NCI-H1930 (cell line): ENCODE data around the gene CHRND.
A peak's percentile ranks its signal among the peaks of the same experiment; 100 is the strongest.

Source experiments
- DNase-seq, 2 experiments: peaks; one replicate each; lab custom pipeline; 2025; lab: John Stamatoyannopoulos, UW

CHRND gene

DNA sequence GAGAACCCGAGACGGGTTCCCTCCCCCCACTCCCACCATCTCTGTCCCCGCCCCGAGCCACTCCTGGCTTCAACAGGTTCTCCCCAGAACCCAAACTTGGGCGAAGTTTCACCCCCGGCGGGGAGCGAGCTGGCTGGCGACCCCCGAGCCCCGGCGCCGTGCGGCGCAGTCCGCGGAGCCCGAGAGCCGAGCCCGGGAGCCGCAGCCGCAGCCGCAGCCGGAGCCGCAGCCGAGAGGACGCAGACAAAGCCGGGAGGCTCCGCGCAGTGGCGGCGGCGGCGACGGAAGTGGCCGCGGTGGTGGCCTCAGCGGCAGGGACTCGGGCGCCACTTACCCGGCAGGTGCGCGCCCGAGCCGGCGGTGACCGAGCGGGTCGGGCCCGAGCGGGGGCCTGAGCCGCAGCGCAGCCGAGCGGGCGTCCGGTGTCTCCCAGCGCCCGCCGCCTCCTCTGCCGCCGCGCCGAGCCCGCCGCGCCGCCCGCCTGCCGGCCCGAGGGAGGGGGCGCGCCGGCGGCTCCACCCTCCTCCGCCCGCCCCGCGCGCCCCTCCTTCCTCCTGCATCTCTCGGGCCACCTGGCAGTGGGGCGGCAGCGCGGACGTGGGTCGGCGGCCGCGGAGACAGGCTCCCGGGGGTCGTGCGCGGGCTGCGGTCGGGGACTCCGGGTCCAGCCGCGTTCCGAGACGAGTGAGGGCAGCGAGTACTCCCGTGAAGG, 38.4 kb upstream of the CHRND start, which contains the start of gene ECEL1:
Gene ECEL1, minus strand, starts transcription at position 450 of the 712 bp plus-strand sequence. CDS start 1,181 bp downstream, outside the sequence.
- peak; percentile 27 to 42 for DNase-seq

DNA sequence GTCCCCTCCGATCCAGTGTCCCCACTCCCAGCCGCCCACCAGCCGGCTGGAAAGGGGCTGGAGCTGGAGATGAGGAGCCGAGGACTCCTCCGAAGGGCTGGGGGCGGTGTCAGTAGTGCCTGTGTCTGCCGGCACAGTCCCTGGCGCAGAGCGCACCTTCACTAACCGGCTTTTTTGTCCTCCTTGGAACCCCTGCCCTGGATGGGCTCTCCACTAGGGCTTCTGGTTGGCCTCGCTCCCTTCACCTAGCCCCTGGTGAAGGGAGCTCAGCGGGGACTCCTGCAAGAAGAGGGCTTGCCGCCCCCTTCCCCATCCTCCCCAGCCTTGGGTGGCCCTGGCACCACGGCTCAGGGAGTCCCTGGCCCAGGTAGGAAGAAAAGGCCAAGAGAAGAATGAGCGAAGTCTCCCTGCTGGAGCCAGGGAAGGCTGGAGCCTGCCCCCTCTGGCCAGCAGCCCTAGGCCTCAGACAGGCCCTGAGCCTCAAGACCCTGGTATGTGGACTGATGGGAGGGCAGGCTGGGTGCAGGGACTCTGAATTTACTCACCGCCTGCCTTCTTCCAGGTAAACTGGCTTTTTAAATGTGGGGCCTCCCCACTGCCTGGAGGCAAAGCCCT, 37.8 kb upstream of the CHRND start:
- no peak for DNase-seq

DNA sequence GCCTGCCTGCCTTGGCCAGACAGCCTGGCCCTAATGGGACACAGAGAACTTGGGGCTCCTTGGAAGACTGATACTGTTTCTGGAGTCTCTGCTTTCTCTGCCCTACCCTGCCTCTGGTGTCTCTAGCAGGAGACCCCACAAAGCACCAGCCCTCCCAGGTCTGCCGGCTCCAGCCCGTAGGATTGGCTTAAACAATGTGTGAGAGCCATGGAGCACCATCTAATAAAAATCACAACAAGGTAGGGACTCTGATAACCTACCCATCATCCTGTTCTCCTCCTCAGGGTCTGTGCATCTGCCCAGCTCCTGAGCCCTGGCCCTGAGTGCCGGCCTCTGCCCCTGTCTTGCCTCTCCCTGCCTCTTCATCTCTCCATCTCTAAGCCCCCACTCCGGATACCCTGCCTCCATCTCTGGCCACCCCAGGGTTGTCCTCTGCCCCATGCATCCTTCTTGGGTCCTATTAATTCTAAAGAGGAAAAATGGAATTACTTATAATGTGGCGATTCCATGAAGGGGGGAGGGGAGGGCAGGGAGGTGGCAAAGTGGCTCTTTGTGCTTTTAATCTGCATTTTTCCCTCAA, 37.1 kb upstream of the CHRND start:
- no peak for DNase-seq

DNA sequence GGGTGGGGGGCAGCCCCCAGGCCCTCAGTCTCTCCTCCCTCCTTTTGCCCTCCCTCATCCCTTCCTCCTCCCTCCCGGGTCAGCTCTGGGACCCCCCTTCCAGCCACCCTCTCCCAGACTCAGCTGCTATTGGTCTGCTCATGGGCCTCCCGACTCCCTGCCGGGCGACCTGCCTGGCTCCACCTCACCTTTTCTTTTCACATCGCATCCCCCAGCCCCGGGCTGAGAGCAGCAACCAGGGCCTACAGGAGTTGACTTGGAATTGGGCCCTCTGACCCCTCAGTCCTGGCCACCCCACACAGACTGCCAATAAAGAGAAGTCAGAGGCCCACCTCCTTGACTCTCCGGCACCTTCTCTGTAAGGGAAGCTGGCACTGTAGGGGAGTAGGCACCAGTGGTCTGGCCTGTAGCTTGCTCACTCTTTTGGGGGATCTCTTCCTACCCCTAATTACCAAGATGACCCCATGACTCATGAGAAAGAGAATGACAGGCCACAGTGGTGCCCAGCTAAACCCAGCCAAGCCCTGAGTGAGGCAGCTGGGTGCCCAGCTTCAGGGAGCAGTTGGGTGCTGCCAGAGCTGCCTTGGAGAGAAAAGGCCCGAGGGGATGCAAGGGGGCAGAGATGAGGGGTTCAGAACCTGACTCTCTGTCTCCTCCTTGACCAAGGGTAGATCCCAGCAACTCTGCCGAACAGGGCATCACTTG, 36.3 kb upstream of the CHRND start:
- no peak for DNase-seq

DNA sequence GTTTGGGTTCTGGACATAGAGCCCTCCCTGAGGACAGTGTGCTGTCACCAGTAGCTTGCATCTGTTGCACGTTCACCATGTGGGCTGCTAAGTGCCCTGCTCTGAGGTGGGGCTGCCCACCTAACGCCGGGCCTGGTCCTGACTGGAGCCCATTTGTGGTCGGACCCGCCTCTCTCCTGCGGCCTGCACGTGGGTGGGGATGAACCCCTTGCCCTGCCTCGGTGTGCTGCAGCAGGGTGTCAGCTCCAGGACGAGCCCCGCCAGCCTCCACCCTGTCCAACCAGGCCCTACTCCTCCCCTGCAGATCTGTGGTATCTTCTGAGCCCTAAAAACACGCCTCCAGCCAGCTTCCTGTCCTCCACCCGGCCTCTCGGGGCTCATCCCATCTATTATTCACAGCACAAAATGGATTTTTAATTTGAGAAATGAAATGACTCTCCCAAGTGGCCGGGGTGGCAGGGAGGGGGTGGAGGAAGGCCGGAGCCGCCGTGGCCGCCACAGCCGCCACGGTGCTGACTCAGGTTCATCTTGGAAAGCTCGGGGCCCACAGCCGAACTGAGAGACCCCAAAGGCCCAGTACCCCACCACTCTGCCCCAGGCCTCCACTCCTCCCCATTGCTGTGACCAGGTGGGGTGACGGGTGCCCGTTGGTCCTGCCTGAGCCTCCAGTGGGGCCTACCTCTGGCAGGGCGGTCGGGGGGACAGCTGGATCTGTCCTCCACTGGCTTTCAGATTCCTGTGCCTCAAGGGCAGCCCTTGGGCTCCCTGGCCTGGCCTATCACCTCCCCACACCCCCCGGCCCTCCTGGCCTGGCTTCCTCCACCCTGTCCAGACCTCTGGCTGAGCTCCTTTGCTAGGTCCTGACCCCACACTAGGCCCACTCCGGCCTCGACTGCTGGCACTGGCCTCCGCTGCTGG, 35.5 kb upstream of the CHRND start:
- DNase-seq: no peak

DNA sequence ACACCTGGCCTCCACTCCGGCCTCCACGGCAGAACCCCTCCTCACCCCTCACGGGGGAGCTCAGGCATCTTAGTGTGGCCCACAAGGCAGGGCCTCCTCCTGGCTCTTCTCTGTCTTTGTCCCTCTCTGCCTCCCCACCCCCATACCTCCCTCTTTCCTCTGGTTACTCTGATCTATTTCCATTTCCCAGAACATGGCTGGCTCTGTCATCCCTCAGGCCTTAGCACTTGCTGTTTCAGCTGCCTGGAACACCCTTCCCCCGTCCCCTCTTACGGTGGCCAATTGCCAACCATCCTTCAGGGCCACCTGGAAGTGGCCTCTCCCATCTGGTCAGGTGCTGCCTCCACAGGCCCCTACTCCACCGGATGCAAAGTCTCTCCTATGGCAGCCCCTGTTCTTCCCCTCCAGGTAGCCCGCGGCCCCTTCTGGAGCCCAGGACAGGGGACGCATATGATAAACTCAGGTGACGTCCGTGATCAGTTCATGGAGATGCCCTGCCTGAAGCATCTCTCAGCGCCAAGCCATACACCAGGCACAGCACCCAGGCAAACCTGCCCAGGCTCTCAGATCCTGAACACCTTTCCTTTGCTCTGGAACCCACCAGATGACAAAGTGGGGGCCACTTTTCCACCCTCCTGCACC, 34.7 kb upstream of the CHRND start:
- no peak for DNase-seq

DNA sequence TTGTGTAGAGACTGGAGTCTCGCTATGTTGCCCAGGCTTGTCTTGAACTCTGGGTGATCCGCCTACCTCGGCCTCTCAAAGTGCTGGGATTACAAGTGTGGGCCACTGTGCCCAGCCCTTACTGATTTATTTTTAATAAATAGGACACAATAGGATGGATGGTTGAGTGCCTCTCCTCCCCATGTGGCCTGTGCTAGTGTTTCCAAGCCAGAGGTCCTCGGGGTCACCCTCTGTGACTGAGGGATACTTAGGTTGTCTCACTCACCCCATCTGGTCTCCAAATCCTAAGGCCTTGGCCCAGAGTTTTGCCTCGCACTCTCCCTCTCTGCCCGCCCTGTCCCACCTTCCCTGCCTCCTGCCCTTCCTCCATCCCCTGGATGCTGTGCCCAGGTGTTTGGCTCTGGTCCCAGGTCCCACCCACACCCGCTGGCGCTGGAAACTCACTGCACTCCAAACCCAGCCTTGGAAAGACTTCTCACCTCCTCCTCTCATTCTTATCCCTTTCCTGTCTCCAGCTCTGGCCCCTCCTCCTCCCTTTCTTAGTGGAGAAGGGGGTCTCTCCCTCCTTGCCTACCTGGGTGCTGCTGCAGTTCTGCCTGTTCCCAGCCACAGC, 33.6 kb upstream of the CHRND start:
- no peak for DNase-seq

DNA sequence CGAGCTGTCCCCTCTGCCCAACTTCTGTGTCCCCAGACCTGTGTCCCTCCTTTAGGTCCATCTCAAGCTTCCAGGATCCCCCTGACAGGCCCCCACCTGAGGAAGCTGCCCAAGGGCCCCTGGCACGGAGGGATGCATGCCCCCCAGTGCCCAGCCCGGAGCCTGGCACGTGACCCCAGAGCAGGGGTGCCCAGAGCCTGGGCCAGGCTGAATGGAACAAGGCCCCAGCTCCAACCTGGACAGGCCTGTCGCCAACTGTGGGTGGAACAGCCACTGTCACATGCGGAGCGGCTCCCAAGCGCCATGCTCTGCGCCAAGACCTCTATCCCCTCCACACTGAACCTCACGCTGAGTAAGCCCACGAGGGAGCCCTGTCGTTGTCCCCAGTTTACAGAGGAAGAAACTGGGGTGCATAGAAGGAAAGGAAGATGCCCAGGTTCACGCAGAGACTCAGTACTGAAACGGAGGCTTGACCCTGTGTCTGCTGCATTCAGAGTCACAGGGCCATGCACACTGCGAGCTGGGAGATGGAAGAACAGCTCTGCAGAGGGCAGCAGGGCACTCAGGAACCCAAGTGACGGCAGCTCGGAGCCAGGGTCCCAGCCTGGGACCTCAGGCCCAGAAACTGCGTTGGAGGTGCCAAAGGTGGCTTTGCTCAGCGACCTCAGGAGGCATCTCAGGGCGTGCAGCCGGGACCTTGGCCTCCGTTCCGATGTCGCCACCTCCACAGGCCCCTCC, 32.8 kb upstream of the CHRND start:
- no peak for DNase-seq

DNA sequence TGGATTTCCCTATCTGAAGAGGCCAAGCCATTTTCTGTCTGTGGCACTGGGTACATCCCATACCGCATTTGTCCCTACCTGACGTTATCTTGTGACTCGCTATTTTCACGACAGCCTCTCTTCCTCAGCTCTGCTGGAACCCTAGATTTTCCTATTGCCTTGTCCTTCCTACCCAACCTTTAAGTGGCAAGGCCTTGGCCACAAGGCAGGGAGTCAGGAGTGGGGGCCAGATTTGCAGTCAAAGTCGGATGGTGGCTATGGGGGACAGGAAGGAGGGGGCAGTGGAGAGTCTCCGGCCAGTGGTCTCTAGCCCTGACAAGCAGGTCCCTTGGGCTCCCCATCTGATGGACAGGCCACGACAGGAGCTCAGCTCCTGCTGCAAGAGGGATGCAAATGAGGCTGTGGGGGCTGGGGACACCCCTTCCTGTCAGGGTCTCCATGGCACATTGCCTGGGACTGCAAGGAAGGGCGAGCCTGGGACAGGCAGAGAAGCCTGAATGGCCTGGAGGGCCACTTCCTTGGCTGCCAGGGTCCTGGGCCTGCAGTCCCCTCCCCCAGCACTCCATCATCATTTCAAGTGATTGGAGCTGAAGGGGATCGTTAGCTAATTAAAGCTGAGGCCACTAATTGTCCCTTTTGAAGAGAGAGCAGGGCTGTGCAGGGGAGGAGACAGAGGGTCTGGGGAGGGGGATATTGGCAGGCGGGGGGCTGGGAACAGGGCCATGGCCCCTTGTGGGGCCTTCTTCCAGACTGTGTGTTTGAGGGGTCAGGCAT, 32.1 kb upstream of the CHRND start:
- DNase-seq: no peak

DNA sequence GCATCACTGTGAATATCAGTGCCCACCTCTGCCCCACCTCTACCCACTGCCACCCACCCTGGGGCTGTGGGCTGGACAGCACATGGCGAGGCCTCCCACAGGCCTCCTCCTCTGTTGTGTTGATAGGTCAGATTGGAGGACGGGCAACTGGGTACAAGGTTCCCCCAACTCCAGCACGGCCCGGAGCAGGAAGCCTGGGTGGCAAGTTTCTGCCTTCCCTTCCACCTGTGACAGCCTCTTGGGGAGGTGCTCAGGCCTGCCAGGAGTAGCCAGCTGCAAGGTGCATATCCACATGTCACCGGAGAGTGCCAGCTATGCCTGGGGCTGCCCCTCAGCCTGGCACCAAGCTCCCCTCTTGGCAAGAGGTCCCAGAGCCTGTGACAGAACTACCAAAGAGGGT, 31.4 kb upstream of the CHRND start:
- DNase-seq: no peak

DNA sequence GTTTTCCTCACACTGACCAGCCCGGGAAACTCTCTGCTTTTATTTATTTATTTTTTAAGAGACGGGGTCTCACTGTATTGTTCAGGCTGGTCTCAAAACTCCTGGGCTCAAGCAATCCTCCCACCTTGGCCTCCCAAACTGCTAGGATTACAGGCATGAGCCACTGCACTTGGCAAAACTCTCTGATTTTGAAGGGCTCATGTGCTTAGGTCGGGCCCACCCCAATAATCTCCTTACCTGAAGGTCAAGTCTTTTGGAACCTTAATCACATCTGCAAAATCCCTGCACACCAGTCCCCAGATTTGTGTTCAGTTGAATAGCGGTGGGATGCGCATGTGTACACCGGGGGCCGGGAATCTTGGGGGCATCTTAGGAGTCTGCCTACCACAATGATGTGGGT, 30.7 kb upstream of the CHRND start:
- DNase-seq: no peak

DNA sequence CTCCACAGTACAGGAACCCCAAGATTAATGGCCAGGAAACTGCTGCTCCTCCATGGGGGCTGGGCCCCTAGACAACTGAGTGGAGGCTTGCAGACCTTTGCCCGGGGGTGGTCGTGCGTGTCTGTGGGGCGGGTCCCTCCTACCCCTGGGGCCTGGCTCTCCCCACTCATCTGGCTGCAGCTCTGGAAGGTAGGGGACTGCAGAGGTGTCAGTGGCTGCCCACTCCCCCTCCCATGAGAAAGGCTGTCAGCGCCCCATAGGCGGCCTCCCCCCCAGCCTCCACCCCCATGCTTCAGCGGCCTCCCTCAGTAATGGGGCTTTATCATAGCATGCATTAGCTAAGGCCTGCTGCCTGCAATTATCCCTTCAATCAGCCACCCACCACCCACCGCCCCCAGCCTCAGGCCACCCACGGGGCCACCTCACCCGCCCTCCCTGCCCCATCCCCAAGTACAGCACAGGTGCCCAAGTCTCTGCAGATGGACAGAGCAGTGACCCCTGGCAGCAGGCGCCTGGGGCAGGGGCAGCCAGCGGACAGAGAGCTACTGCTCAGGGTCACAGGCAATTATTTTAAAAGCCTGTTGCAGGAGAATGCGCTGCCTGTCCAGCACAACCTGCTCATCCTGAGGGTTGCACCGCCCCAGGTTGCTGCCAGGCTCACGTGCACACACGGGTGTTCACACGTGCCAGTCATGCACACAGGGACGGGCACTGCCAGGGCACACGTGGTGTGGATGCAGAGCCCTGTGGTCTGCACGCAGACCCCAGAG, 29.3 kb upstream of the CHRND start:
- DNase-seq: no peak

DNA sequence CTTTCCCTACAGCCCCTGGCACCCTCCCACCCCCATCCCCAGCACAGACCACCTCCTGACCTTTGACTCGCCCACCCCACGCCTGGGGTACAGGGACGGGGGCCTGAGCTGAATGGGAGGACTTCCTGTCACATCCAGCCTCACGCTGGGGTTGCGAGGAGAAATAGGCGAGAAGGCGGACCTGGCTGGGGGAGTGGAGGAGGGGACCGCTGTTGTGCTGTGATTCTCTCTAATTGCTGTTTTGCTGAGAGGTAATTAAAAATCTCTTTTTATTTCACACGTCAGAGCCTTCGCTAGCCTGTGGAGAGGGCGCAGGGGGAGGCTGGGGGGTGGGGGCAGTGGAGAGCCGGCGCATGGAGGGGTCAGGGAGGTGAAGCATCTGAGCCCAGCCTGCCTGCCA, 28.6 kb upstream of the CHRND start:
- no peak for DNase-seq

DNA sequence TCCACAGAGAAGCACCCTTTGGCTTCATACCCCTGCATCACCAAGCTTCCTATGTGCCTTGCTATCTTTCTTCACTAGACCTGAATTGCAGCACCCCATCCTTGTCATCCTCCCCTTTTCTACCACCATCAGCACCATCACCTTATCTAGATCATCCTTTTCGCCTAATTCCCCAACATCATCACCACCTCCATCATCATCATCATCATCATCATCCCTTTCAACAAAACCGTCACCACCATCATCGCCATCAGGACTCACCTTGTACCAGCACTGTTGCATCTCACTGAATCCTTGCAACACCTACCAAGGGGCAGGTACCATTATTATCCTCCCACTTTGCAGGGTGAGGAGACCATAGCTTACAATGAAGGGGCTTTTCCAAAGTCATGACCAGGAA, 27.5 kb upstream of the CHRND start:
- DNase-seq: no peak

DNA sequence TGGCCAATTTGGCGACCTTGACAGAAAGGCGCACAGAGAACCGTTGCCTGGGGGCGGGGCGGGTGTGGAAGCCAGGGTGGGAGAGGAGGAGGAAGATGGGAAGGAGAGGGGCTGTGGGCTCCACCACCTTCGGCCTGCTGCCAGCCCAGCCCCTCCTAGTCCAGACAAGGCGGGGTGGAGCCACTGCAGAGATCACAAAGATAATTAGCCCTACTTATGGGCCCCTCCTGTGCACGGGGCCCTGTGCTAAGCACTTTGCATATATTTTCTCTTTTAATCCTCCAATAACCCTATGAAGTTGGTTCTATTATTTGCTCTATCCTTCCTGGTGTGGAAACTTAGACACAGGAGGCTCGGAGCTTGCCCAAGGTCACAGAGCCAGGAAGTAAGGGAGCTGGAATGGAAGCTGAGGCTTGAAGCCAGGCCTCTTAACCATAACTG, 24.6 kb upstream of the CHRND start:
- no peak for DNase-seq

DNA sequence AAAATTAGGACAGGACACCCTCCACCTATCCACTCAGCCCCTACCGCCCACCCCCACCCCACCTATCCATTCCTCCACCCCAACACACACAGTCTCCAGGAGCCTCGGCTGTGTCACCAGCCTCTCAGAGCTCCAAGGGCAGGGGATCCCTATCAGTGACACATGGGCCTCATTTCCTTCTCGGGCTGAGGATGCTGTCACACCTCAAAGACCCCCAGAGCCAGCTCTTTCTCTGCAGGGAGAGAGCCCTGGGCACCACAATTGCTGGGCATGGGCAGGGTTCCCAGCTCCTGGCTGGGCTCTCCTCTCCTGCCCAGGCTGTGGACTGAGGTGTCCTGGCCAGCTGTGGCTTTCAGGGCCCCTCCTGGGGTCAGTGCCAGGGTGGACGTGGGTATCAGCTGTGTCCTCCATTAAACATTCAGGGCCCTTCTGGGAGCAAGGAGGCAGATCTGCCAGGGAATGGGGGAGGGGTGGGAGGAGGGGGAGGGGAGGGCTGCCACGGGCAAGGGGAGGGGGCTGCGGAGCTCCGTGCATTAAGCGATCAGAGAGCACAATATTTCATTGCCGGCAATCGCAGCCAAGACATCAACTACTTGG, 24.1 kb upstream of the CHRND start:
- DNase-seq: no peak

DNA sequence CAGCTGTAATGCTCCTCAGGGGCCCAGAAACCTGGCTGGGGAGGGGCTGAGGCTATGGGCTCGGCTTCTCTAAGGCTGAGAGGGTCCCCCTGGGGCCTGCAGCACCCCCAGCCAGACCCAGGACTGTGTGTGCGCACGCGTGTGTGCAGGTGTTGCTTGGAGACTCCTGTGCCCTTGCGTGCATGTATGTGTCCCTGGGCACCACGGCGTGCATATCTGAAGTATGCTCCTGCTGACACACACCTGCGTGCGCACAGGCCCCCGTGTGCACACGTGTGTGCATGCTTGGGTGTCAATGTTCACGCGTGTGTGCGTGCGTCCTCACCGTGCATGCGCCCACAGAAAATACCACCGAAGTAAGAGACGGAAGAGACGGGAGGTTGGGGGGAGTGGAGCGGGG, 23.4 kb upstream of the CHRND start:
- no peak for DNase-seq
